H9 (cell line): ENCODE measurements around the gene RPLP2. TPM values are rescaled to one million over a fixed set of nuclear protein-coding genes. Genes with fewer than 3 reads are reported as not detected.

Source experiments
- DNase-seq: peaks from one replicate; pipeline ENCODE4 v3.0.0-alpha.2; 2017
- H2AFZ ChIP-seq: one replicate; pipeline ENCODE4 v1.6.1; 2013; ENCODE audit warnings: mild to moderate bottlenecking, low read length, control low read depth, moderate library complexity
- H2AK5ac ChIP-seq: 2 replicates; pipeline ENCODE4 v1.6.1; 2013; ENCODE audit warnings: low read length, control low read depth, mixed read lengths; ENCODE audit not compliant: insufficient read length
- H2BK120ac ChIP-seq: one replicate; pipeline ENCODE4 v1.6.1; 2013; ENCODE audit warnings: low read depth, mild to moderate bottlenecking, low read length, control low read depth, inconsistent platforms; ENCODE audit not compliant: poor library complexity, severe bottlenecking
- H2BK12ac ChIP-seq: 2 replicates; pipeline ENCODE4 v1.6.1; 2013; ENCODE audit warnings: low read length, control low read depth, mixed read lengths, low read depth; ENCODE audit not compliant: insufficient read length
- H2BK15ac ChIP-seq: 2 replicates; pipeline ENCODE4 v1.6.1; 2013; ENCODE audit warnings: low read depth, low read length, control low read depth
- H2BK20ac ChIP-seq: one replicate; pipeline ENCODE4 v1.6.1; 2013; ENCODE audit warnings: low read depth, mild to moderate bottlenecking, low read length, control low read depth, inconsistent platforms; ENCODE audit not compliant: poor library complexity, severe bottlenecking
- H2BK5ac ChIP-seq: 2 replicates; pipeline ENCODE4 v1.6.1; 2013; ENCODE audit warnings: low read length, control low read depth, mixed read lengths; ENCODE audit not compliant: insufficient read length
- H3K14ac ChIP-seq: 2 replicates; pipeline ENCODE4 v1.6.1; 2013; ENCODE audit warnings: low read length, control low read depth; ENCODE audit not compliant: insufficient read depth
- H3K18ac ChIP-seq: 2 replicates; pipeline ENCODE4 v1.6.1; 2013; ENCODE audit warnings: low read depth, mild to moderate bottlenecking, mixed read lengths, low read length, control low read depth; ENCODE audit not compliant: insufficient read length
- H3K23ac ChIP-seq: 2 replicates; pipeline ENCODE4 v1.6.1; 2013; ENCODE audit warnings: low read length, control low read depth, mixed read lengths, low read depth; ENCODE audit not compliant: insufficient read length
- H3K23me2 ChIP-seq: 2 replicates; pipeline ENCODE4 v1.6.1; 2013; ENCODE audit warnings: low read depth, mild to moderate bottlenecking, mixed read lengths, low read length, control low read depth; ENCODE audit not compliant: insufficient read length, poor library complexity, severe bottlenecking
- H3K27ac ChIP-seq: 2 replicates; pipeline ENCODE4 v1.5.1; 2013; ENCODE audit warnings: low read length, control low read depth, mixed read lengths, low read depth; ENCODE audit not compliant: insufficient read length
- H3K27me3 ChIP-seq: 2 replicates; pipeline ENCODE4 v1.6.1; 2013; ENCODE audit warnings: low read length, control low read depth, inconsistent platforms; ENCODE audit not compliant: insufficient read depth
- H3K4ac ChIP-seq: 2 replicates; pipeline ENCODE4 v1.6.1; 2013; ENCODE audit warnings: low read depth, mild to moderate bottlenecking, control low read depth, inconsistent platforms, low read length, moderate library complexity
- H3K4me1 ChIP-seq: 2 replicates; pipeline ENCODE4 v1.6.1; 2013; ENCODE audit warnings: low read length, control low read depth, inconsistent platforms; ENCODE audit not compliant: insufficient read depth
- H3K4me2 ChIP-seq: 2 replicates; pipeline ENCODE4 v1.6.1; 2013; ENCODE audit warnings: low read length, control low read depth, mixed read lengths; ENCODE audit not compliant: insufficient read length, insufficient read depth
- H3K56ac ChIP-seq: 2 replicates; pipeline ENCODE4 v1.6.1; 2013; ENCODE audit warnings: low read depth, mild to moderate bottlenecking, mixed read lengths, low read length, control low read depth; ENCODE audit not compliant: insufficient read length
- H3K79me1 ChIP-seq: 2 replicates; pipeline ENCODE4 v1.6.1; 2013; ENCODE audit warnings: low read depth, mild to moderate bottlenecking, moderate library complexity, low read length, control low read depth, inconsistent platforms; ENCODE audit not compliant: insufficient read depth, poor library complexity, severe bottlenecking
- H3K79me2 ChIP-seq: 2 replicates; pipeline ENCODE4 v1.6.1; 2013; ENCODE audit warnings: low read length, control low read depth, inconsistent platforms; ENCODE audit not compliant: insufficient read depth
- H3K9ac ChIP-seq: 2 replicates; pipeline ENCODE4 v1.6.1; 2013; ENCODE audit warnings: low read length, control low read depth, mixed read lengths; ENCODE audit not compliant: insufficient read length; ENCODE audit errors: extremely low read depth
- H3K9me3 ChIP-seq: one replicate; pipeline ENCODE4 v1.6.1; 2013; ENCODE audit warnings: low read depth, low read length, inconsistent platforms; ENCODE audit not compliant: control insufficient read depth
- H3T11ph ChIP-seq: one replicate; pipeline ENCODE4 v1.6.1; 2013; ENCODE audit warnings: mild to moderate bottlenecking, low read length, control low read depth, inconsistent platforms
- H4K20me1 ChIP-seq: one replicate; pipeline ENCODE4 v1.6.1; 2013; ENCODE audit not compliant: control insufficient read depth, insufficient read length, insufficient read depth
- H4K5ac ChIP-seq: 2 replicates; pipeline ENCODE4 v1.6.1; 2013; ENCODE audit warnings: low read depth, mild to moderate bottlenecking, mixed read lengths, low read length, control low read depth; ENCODE audit not compliant: insufficient read length
- H4K8ac ChIP-seq: replicated peaks from 2 replicates; pipeline ENCODE4 v1.6.1; 2013; ENCODE audit warnings: low read length, control low read depth, mixed read lengths, low read depth; ENCODE audit not compliant: insufficient read length
- H4K91ac ChIP-seq: 2 replicates; pipeline ENCODE4 v1.6.1; 2013; ENCODE audit warnings: low read depth, mild to moderate bottlenecking, moderate library complexity, mixed read lengths, low read length, control low read depth; ENCODE audit not compliant: insufficient read length
- H3K27ac Mint-ChIP-seq, 3 experiments: 2 replicates in 2 of 3; 3 replicates in 1 of 3; pipeline ENCODE4 v1.8.0; 2020 to 2021; ENCODE audit warnings: mixed read lengths in 3 of 3, mild to moderate bottlenecking in 1 of 3, moderate library complexity in 1 of 3
- H3K27me3 Mint-ChIP-seq: 2 replicates; pipeline ENCODE4 v1.8.0; 2021; ENCODE audit warnings: low read depth, mild to moderate bottlenecking, moderate library complexity, mixed read lengths
- H3K36me3 Mint-ChIP-seq, 3 experiments: 2 replicates in 2 of 3; 3 replicates in 1 of 3; pipeline ENCODE4 v1.8.0; 2020 to 2021; ENCODE audit warnings: low read depth in 3 of 3, mixed read lengths in 3 of 3; ENCODE audit not compliant: insufficient read depth in 1 of 3
- H3K4me1 Mint-ChIP-seq, 2 experiments: 2 replicates each; pipeline ENCODE4 v1.8.0; 2020; ENCODE audit warnings: mixed read lengths in 2 of 2
- H3K4me3 Mint-ChIP-seq, 2 experiments: 2 replicates in 1 of 2; 3 replicates in 1 of 2; pipeline ENCODE4 v1.8.0; 2020 to 2021; ENCODE audit warnings: mild to moderate bottlenecking in 2 of 2, mixed read lengths in 2 of 2, moderate library complexity in 1 of 2
- H3K9me3 Mint-ChIP-seq, 2 experiments: 2 replicates in 1 of 2; 3 replicates in 1 of 2; pipeline ENCODE4 v1.8.0; 2020; ENCODE audit warnings: mild to moderate bottlenecking in 2 of 2, mixed read lengths in 2 of 2, moderate library complexity in 1 of 2
- WGBS: extraction: QIAGEN DNeasy Blood & Tissue Kit; methylation state at CpG from one replicate; pipeline ENCODE4 v1.1.7; 2013; ENCODE audit warnings: missing lambda C conversion rate, low lambda C conversion rate, mixed read lengths; ENCODE audit not compliant: insufficient read length; ENCODE audit errors: extremely low coverage; 5-methylcytosine and 5-hydroxymethylcytosine counted together
- total RNA-seq: library from RNA; stranded (reverse); gene quantifications from 2 replicates; pipeline ENCODE4 v1.2.1, GENCODE V29; 2021
- TF ChIP-seq, protein P1 (sequence below): fragments of 200-600 bp; sonication (generic); conservative IDR thresholded peaks from 3 replicates; pipeline ENCODE4 v1.8.0; 2021; ENCODE audit warnings: antibody characterized with exemption, mild to moderate bottlenecking

The RPLP2 gene
- total RNA-seq, 1 experiment from 2014 or later: 2,138 TPM

DNA sequence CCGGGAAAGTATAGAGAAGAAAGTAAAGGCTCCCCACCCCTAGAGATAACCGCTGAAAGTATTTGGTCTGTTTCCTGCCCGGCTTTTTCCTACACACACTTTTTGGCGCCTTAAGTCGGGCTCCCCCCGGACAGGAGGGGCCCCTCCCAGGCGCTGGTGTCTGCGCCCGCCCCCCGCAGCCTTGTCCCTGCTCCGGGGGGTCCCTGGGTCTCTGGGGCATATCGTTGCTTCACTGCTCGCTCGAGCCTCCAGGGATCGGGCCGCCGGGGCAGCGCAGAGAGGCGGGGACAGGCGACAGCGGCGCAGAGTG is 17.0 kb downstream of the RPLP2 start:
- Histone ChIP-seq H3K4me2 (peak overlapping the region; percentile 58), H2BK15ac (no peak overlapping the region), H3K14ac (no peak overlapping the region), H2BK5ac (no peak overlapping the region), H2AFZ (no peak overlapping the region), H4K5ac (no peak overlapping the region), H3K9ac (no peak overlapping the region), H3K23me2 (peaks cover 24% of the 10 kb centered on the region), H3K18ac (no peak overlapping the region), H4K8ac (no peak overlapping the region), H2BK20ac (no peak overlapping the region), H3K79me2 (no peaks in the 10 kb centered on the region), H3T11ph (no peak overlapping the region), H2BK120ac (no peak overlapping the region), H4K91ac (no peak overlapping the region), H3K79me1 (no peaks in the 10 kb centered on the region), H3K27ac (no peak overlapping the region), H2BK12ac (no peak overlapping the region), H4K20me1 (no peaks in the 10 kb centered on the region), H3K27me3 (peaks cover 8% of the 10 kb centered on the region; the same call in 1 of the 2 replicates), H2AK5ac (no peak overlapping the region), H3K4me1 (no peaks in the 10 kb centered on the region; the same call in 1 of the 2 replicates), H3K4ac (no peak overlapping the region), H3K9me3 (no peaks in the 10 kb centered on the region), H3K56ac (no peak overlapping the region), H3K23ac (no peak overlapping the region)
- Mint-ChIP-seq H3K27me3 (peaks cover 30% of the 10 kb centered on the region), H3K4me1 (peaks cover 28 to 37% of the 10 kb centered on the region in 2 experiments), H3K4me3 (peak overlapping the region; percentile 59 to 78), H3K9me3 (no peaks in the 10 kb centered on the region; a peak in 1 of 5 replicates), H3K27ac (no peak overlapping the region), H3K36me3 (peaks cover 0 to 24% (median 14%) of the 10 kb centered on the region in 3 experiments)
- DNase-seq: no peak
- no CpG with 5 or more reads among the region's 22 CpGs for WGBS
- TF ChIP-seq, protein P1, sequence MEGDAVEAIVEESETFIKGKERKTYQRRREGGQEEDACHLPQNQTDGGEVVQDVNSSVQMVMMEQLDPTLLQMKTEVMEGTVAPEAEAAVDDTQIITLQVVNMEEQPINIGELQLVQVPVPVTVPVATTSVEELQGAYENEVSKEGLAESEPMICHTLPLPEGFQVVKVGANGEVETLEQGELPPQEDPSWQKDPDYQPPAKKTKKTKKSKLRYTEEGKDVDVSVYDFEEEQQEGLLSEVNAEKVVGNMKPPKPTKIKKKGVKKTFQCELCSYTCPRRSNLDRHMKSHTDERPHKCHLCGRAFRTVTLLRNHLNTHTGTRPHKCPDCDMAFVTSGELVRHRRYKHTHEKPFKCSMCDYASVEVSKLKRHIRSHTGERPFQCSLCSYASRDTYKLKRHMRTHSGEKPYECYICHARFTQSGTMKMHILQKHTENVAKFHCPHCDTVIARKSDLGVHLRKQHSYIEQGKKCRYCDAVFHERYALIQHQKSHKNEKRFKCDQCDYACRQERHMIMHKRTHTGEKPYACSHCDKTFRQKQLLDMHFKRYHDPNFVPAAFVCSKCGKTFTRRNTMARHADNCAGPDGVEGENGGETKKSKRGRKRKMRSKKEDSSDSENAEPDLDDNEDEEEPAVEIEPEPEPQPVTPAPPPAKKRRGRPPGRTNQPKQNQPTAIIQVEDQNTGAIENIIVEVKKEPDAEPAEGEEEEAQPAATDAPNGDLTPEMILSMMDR: no peak
